A549 (cell line): ENCODE measurements around the gene FMNL2. TPM values are rescaled to one million over a fixed set of nuclear protein-coding genes. Genes with fewer than 3 reads are reported as not detected.

Experiments
- ATAC-seq, 2 experiments: fragments of 200-7000 bp in 1 of 2; fragments of >200 bp in 1 of 2; cut with Nextera tagmentation in 1 of 2; cut with Tn5 transposase in 1 of 2; 3 replicates each; pipeline versions ENCODE4 v1.8.0 to v1.9.1; 2018 to 2020; ENCODE audit warnings: mild to moderate bottlenecking in 1 of 2, moderate library complexity in 1 of 2
- CTCF ChIA-PET: fragments of 300-600 bp; sonication (Branson Sonifier 250); formaldehyde crosslinking; extraction: SDS; loops from one replicate; lab custom pipeline; 2021; ENCODE audit warnings: antibody characterized with exemption, inconsistent platforms; lab: Yijun Ruan, JAX
- POLR2A ChIA-PET: fragments of 350-600 bp; formaldehyde crosslinking; extraction: SDS; loops from one replicate; lab custom pipeline; 2021; ENCODE audit warnings: antibody characterized with exemption, inconsistent platforms; lab: Yijun Ruan, JAX
- DNase-seq, 2 experiments: peaks; one replicate each; pipeline versions ENCODE4 v3.0.0 to v3.0.0-alpha.2; 2011 to 2016; ENCODE audit warnings: low read depth in 1 of 2, low spot score in 1 of 2
- FAIRE-seq: peaks from 2 replicates; lab custom pipeline; 2011; peaks lifted over from hg19 to GRCh38; lab: Jason Lieb, UNC
- H3K27ac ChIP-seq, 2 experiments: fragments of >200 bp; sonication (Bioruptor Twin); formaldehyde crosslinking; 3 replicates each; pipeline ENCODE4 v1.5.1; 2016 to 2017
- H3K4me1 ChIP-seq: fragments of >200 bp; sonication (Bioruptor Twin); formaldehyde crosslinking; 3 replicates; pipeline ENCODE4 v1.6.1; 2016
- H3K4me2 ChIP-seq: fragments of >200 bp; sonication (Bioruptor Twin); formaldehyde crosslinking; 3 replicates; pipeline ENCODE4 v1.6.1; 2016
- H3K4me3 ChIP-seq: fragments of >200 bp; sonication (Bioruptor Twin); formaldehyde crosslinking; 3 replicates; pipeline ENCODE4 v1.5.1; 2016
- H3K9me3 ChIP-seq: fragments of >200 bp; sonication (Bioruptor Twin); formaldehyde crosslinking; 3 replicates; pipeline ENCODE4 v1.6.1; 2016
- BHLHE40 ChIP-seq: IDR thresholded peaks from 2 replicates; pipeline ENCODE4 v1.6.1; 2012; ENCODE audit warnings: low read depth, low read length, inconsistent platforms
- CBX2 ChIP-seq: fragments of 200-600 bp; sonication (generic); IDR thresholded peaks from 2 replicates; pipeline ENCODE4 v1.6.1; 2016; ENCODE audit warnings: low read depth, mild to moderate bottlenecking, borderline replicate concordance
- CEBPB ChIP-seq, 2 experiments: fragments of >200 bp in 1 of 2; sonication (Bioruptor Twin) in 1 of 2; formaldehyde crosslinking in 1 of 2; IDR thresholded peaks; 2 replicates each; pipeline ENCODE4 v1.6.1; 2012 to 2016
- CHD2 ChIP-seq: fragments of 150-350 bp; IDR thresholded peaks from 2 replicates; pipeline ENCODE4 v1.6.1; 2014; ENCODE audit warnings: low read length; ENCODE audit not compliant: partially characterized antibody
- CHD4 ChIP-seq: fragments of 200-600 bp; sonication (generic); IDR thresholded peaks from 2 replicates; pipeline ENCODE4 v1.6.1; 2016; ENCODE audit warnings: antibody characterized with exemption, mild to moderate bottlenecking, borderline replicate concordance
- EHF ChIP-seq: fragments of 250-450 bp; sonication (Bioruptor Pico); IDR thresholded peaks from 2 replicates; pipeline ENCODE4 v1.5.0; 2020; ENCODE audit warnings: mild to moderate bottlenecking
- ESRRA ChIP-seq: fragments of 150-350 bp; IDR thresholded peaks from 2 replicates; pipeline ENCODE4 v1.6.1; 2014; ENCODE audit warnings: mild to moderate bottlenecking, low read length, borderline replicate concordance
- GATA3 ChIP-seq: IDR thresholded peaks from 2 replicates; pipeline ENCODE4 v1.6.1; 2012; ENCODE audit warnings: borderline replicate concordance
- HOXB13 ChIP-seq: fragments of 250-450 bp; sonication (Bioruptor Pico); IDR thresholded peaks from 2 replicates; pipeline ENCODE4 v1.5.0; 2020; ENCODE audit warnings: low read depth, mild to moderate bottlenecking, moderate library complexity
- JUN ChIP-seq, 2 experiments: fragments of >200 bp; sonication (Bioruptor Twin); formaldehyde crosslinking; IDR thresholded peaks; 2 replicates in 1 of 2; 3 replicates in 1 of 2; pipeline ENCODE4 v1.6.1; 2016 to 2017
- JUNB ChIP-seq: fragments of >200 bp; sonication (Bioruptor Twin); formaldehyde crosslinking; IDR thresholded peaks from 2 replicates; pipeline ENCODE4 v1.6.1; 2016
- KDM1A ChIP-seq: fragments of 200-600 bp; sonication (generic); IDR thresholded peaks from 2 replicates; pipeline ENCODE4 v1.6.1; 2016; ENCODE audit warnings: low read depth, mild to moderate bottlenecking
- MAZ ChIP-seq: fragments of 150-350 bp; IDR thresholded peaks from 2 replicates; pipeline ENCODE4 v1.6.1; 2014; ENCODE audit warnings: antibody characterized with exemption, low read depth, low read length, borderline replicate concordance
- NFE2L2 ChIP-seq: fragments of 150-350 bp; conservative IDR thresholded peaks from 2 replicates; pipeline ENCODE4 v1.6.1; 2014; ENCODE audit warnings: low read length
- POLR2AphosphoS2 ChIP-seq: conservative IDR thresholded peaks from 2 replicates; pipeline ENCODE4 v1.6.1; 2012; ENCODE audit warnings: low read length, improper control_type of control experiment, inconsistent platforms
- RAD21 ChIP-seq, 2 experiments: fragments of >200 bp in 1 of 2; sonication (Bioruptor Twin) in 1 of 2; formaldehyde crosslinking in 1 of 2; IDR thresholded peaks in 1 of 2; conservative IDR thresholded peaks in 1 of 2; 2 replicates in 1 of 2; 3 replicates in 1 of 2; pipeline ENCODE4 v1.6.1; 2012 to 2018; ENCODE audit warnings: inconsistent platforms in 1 of 2
- RFX5 ChIP-seq: fragments of 450-650 bp; IDR thresholded peaks from 2 replicates; pipeline ENCODE4 v1.7.1; 2014; ENCODE audit warnings: antibody characterized with exemption, mild to moderate bottlenecking, moderate library complexity
- SMC3 ChIP-seq: fragments of >200 bp; sonication (Bioruptor Twin); formaldehyde crosslinking; IDR thresholded peaks from 3 replicates; pipeline ENCODE4 v1.6.1; 2018; ENCODE audit warnings: inconsistent platforms
- WGBS: methylation state at CpG from one replicate; pipeline ENCODE4 v1.1.6; 2017; ENCODE audit errors: missing lambda C conversion rate; 5-methylcytosine and 5-hydroxymethylcytosine counted together
- polyA plus RNA-seq, 4 experiments: library from polyadenylated mRNA; depleted of rRNA in 3 of 4; stranded (reverse); fragments of >200 nt; fragmentation: RNase III in 1 of 4; extraction: RNeasy Plus Mini Kit Qiagen cat#74134 plus additional on column Dnase treatment in 1 of 4; gene quantifications; 2 replicates in 3 of 4; 3 replicates in 1 of 4; pipeline ENCODE4 v1.2.3, GENCODE V29; 2011 to 2017
- TF ChIP-seq, protein P1 (sequence below): fragments of >200 bp; sonication (Bioruptor Twin); formaldehyde crosslinking; IDR thresholded peaks from 3 replicates; pipeline ENCODE4 v1.5.1; 2016
- TF ChIP-seq, protein P2 (sequence below): fragments of 250-450 bp; sonication (Bioruptor Pico); IDR thresholded peaks from 2 replicates; pipeline ENCODE4 v1.5.0; 2020; ENCODE audit warnings: low read depth, mild to moderate bottlenecking, moderate library complexity

The FMNL2 gene
- polyA plus RNA-seq, 2 of the 4 experiments (the other 2 are of a cell fraction) = 27.9 to 36.5 TPM

DNA sequence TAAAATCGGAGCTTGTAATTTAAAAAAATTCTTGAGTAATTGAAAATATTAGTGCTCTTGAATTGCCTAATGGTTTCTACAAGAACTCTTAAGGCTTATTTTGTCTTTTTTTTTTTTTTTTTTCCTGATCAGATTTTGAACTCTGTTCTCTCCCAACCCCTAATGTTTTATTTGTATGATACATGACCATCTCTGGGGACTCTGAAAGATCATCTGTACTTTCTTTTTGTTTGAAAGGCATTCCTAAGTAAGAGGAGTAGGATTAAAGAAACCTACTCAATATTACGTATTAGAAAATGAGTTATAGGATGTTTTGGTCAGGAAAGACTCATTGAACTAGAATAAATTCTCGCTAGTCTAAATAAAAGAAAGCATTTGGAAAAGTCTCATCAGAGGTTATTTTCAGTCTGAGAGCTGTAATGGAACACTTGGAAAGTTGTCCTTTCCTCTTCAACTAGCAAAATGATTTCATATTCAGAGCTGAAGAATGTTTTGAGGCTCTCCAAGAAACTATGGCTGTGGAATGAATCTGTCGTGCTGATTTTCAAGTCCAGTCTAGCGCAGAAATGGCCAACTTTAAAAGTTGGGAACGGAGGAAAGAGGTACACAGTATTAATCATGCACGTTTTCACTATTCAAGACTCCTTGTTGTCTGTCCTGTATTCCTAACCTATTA, 199.6 kb downstream of the FMNL2 start:
- ATAC-seq (no peak), FAIRE-seq (no peak), DNase-seq (no peak)
- Histone ChIP-seq H3K27ac (no peak overlapping the region), H3K4me3 (no peak overlapping the region), H3K4me2 (no peak overlapping the region), H3K9me3 (no peaks in the 10 kb centered on the region), H3K4me1 (0 out of 3 replicates have a peak, but pooled peaks cover 5% of the 10 kb centered on the region)
- POLR2A ChIA-PET = interaction anchor here (0.6 kb wide), 1 partner anchor 292 kb away, joined by 5 read pairs; no protein-coding TSS in a partner anchor
- WGBS = 78% methylated on average over 7 of the region's 7 CpGs
- TF ChIP-seq CBX2 (no peak), JUN (IDR thresholded peaks at IDR 0.05) (no peak), BHLHE40 (no peak), CHD2 (no peak), EHF (no peak), RFX5 (no peak), SMC3 (no peak), POLR2AphosphoS2 (no peak), ESRRA (no peak), MAZ (no peak), KDM1A (no peak), NFE2L2 (no peak)
- TF ChIP-seq, protein P1, sequence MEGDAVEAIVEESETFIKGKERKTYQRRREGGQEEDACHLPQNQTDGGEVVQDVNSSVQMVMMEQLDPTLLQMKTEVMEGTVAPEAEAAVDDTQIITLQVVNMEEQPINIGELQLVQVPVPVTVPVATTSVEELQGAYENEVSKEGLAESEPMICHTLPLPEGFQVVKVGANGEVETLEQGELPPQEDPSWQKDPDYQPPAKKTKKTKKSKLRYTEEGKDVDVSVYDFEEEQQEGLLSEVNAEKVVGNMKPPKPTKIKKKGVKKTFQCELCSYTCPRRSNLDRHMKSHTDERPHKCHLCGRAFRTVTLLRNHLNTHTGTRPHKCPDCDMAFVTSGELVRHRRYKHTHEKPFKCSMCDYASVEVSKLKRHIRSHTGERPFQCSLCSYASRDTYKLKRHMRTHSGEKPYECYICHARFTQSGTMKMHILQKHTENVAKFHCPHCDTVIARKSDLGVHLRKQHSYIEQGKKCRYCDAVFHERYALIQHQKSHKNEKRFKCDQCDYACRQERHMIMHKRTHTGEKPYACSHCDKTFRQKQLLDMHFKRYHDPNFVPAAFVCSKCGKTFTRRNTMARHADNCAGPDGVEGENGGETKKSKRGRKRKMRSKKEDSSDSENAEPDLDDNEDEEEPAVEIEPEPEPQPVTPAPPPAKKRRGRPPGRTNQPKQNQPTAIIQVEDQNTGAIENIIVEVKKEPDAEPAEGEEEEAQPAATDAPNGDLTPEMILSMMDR = no peak
- TF ChIP-seq, protein P2, sequence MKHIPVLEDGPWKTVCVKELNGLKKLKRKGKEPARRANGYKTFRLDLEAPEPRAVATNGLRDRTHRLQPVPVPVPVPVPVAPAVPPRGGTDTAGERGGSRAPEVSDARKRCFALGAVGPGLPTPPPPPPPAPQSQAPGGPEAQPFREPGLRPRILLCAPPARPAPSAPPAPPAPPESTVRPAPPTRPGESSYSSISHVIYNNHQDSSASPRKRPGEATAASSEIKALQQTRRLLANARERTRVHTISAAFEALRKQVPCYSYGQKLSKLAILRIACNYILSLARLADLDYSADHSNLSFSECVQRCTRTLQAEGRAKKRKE = no peak
- CTCF ChIA-PET = interaction anchor here (0.6 to 1.4 kb wide), 7 partner anchors 20 to 596 kb away, joined by 3 to 8 read pairs (median 3); no protein-coding TSS in a partner anchor

DNA sequence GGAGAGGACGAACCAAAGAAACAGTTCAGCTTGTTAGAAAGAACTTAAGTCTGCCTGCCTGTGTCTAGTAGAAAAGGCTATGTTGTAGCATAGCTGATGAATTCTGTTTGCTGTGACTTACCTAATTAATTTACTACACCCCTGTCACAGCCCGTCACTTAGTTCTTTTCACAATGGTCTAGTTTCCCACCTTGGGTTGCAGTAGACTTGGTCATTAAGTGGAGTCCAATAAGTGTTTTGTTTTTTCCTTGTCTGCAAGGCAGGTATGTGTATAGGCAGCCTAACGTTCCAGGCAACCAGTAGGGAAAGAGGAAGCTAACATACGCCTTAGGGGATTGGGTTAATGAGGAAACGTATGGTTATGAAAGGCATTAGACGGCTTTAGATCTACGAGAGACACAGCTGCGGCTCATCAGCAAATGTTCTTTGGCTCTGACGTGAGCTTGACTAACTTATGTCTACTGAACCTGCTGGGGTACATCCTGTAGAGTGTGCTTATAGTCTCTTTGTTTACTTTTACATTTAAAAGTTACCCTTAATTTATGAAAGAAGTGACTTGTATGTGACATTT, 202.2 kb downstream of the FMNL2 start:
- H3K4me1 ChIP-seq = peaks cover 4% of the 10 kb centered on the region
- 90% methylated on average over 9 of the region's 9 CpGs for WGBS
- no peak for FAIRE-seq

More for the DNA sequence above, 202.2 kb downstream of the FMNL2 start:
- ChIA-PET POLR2A (no interaction called here), CTCF (interaction anchor here (1.1 to 1.2 kb wide), 2 partner anchors 10 to 16 kb away, joined by 3 read pairs; no protein-coding TSS in a partner anchor)
- no peak overlapping the region for H3K4me3 ChIP-seq
- ATAC-seq = no peak
- H3K9me3 ChIP-seq = no peaks in the 10 kb centered on the region
- TF ChIP-seq CEBPB (IDR thresholded peaks at IDR 0.05) = no peak
- TF ChIP-seq RAD21 (conservative IDR thresholded peaks at IDR 0.05 in 1 of 2, IDR thresholded peaks at IDR 0.05 in 1 of 2) = no peak
- TF ChIP-seq RFX5 = no peak
- TF ChIP-seq POLR2AphosphoS2 = no peak
- no peak for TF ChIP-seq CHD4
- TF ChIP-seq GATA3 = no peak
- TF ChIP-seq, protein P1 = no peak
- TF ChIP-seq JUNB = no peak
- TF ChIP-seq HOXB13 (CRISPR knock-in tag) = no peak
- TF ChIP-seq, all 56 proteins: peak for 0
- Histone ChIP-seq H3K4me2 (no peak overlapping the region), H3K27ac (no peak overlapping the region)
- DNase-seq = no peak
